Activated B cell treated with CpG ODN at 0.5 μM for 24 hours (primary cell): ENCODE results near the gene STK38L. TPM values are rescaled to one million over a fixed set of nuclear protein-coding genes. Genes with fewer than 3 reads are reported as not detected.

ENCODE experiments used
- ATAC-seq: fragments of 200-7000 bp; cut with Tn5 transposase; one replicate; pipeline ENCODE4 v1.10.0; 2021; ENCODE audit warnings: low read depth, mild to moderate bottlenecking, moderate library complexity
- CTCF ChIA-PET: fragments of 350-600 bp; sonication (Branson Sonifier 250); formaldehyde crosslinking; loops from one replicate; lab custom pipeline; 2021; ENCODE audit warnings: antibody characterized with exemption; lab: Charles Lee
- POLR2A ChIA-PET: fragments of 350-600 bp; sonication (Branson Sonifier 250); formaldehyde crosslinking; loops from one replicate; lab custom pipeline; 2021; ENCODE audit warnings: antibody characterized with exemption; lab: Charles Lee
- DNase-seq: peaks from one replicate; pipeline ENCODE4 v3.0.0; 2022
- H3K27ac Mint-ChIP-seq: one replicate; pipeline ENCODE4 v1.8.0; 2020; ENCODE audit warnings: mixed read lengths
- H3K27me3 Mint-ChIP-seq: one replicate; pipeline ENCODE4 v1.8.0; 2021; ENCODE audit warnings: mixed read lengths
- H3K36me3 Mint-ChIP-seq: one replicate; pipeline ENCODE4 v1.8.0; 2021; ENCODE audit warnings: low read depth, mixed read lengths
- H3K4me1 Mint-ChIP-seq: one replicate; pipeline ENCODE4 v1.8.0; 2021; ENCODE audit warnings: mixed read lengths
- H3K4me3 Mint-ChIP-seq: one replicate; pipeline ENCODE4 v1.8.0; 2020; ENCODE audit warnings: mild to moderate bottlenecking, mixed read lengths
- H3K9me3 Mint-ChIP-seq: one replicate; pipeline ENCODE4 v1.8.0; 2020; ENCODE audit warnings: mixed read lengths
- CTCF ChIP-seq: fragments of 200-600 bp; IDR thresholded peaks from one replicate; pipeline ENCODE4 v1.8.0; 2022; ENCODE audit warnings: antibody characterized with exemption, mild to moderate bottlenecking
- intact Hi-C: fragments of 100-400 bp; cut with micrococcal nuclease; formaldehyde crosslinking; loops from one replicate; pipeline ENCODE4 v1.15.1; 2024
- total RNA-seq: library from RNA; stranded (reverse); gene quantifications from 2 replicates; pipeline ENCODE4 v1.2.3, GENCODE V29; 2022

Gene STK38L
- total RNA-seq, 1 donor from 2014 or later: 26.3 TPM

GRCh38 chr12:27206801-27207502 lies 37.1 kb upstream of the STK38L start:
- ChIA-PET POLR2A (no interaction called here), CTCF (no interaction called here)
- H3K27ac Mint-ChIP-seq: no peak overlapping the region
- peaks cover 12% of the 10 kb centered on the region for H3K9me3 Mint-ChIP-seq
- ATAC-seq (no peak), DNase-seq (no peak)
- no peak overlapping the region for H3K4me3 Mint-ChIP-seq
- H3K36me3 Mint-ChIP-seq: no peaks in the 10 kb centered on the region
- TF ChIP-seq CTCF: no peak
- intact Hi-C loops: no loop called here
- peaks cover 9% of the 10 kb centered on the region for H3K4me1 Mint-ChIP-seq
- no peaks in the 10 kb centered on the region for H3K27me3 Mint-ChIP-seq

- no peaks in the 10 kb centered on the region for H3K36me3 Mint-ChIP-seq
- H3K27ac Mint-ChIP-seq: no peak overlapping the region
- POLR2A ChIA-PET: interaction anchor here (0.6 to 1.0 kb wide), 4 partner anchors 10 to 41 kb away, joined by 3 to 4 read pairs (median 3); no protein-coding TSS in a partner anchor
- no peaks in the 10 kb centered on the region for H3K27me3 Mint-ChIP-seq
- CTCF ChIA-PET: interaction anchor here (0.7 kb wide), 1 partner anchor 22 kb away, joined by 3 read pairs; no protein-coding TSS in a partner anchor
- peaks cover 12% of the 10 kb centered on the region for H3K9me3 Mint-ChIP-seq
- no peak overlapping the region for H3K4me3 Mint-ChIP-seq
- ATAC-seq (peak; percentile 31), DNase-seq (no peak)
- peaks cover 9% of the 10 kb centered on the region for H3K4me1 Mint-ChIP-seq
- TF ChIP-seq CTCF: no peak
- intact Hi-C loops: no loop called here
These were observed 36.3 kb upstream of the STK38L start for GRCh38 chr12:27207615-27208413.

- H3K27ac Mint-ChIP-seq: no peak overlapping the region
- no peak for TF ChIP-seq CTCF
- POLR2A ChIA-PET: interaction anchor here (0.9 to 1.0 kb wide), 3 partner anchors 9 to 36 kb away, joined by 3 to 4 read pairs (median 3); no protein-coding TSS in a partner anchor
- no peaks in the 10 kb centered on the region for H3K36me3 Mint-ChIP-seq
- ATAC-seq: no peak
- no peak overlapping the region for H3K4me3 Mint-ChIP-seq
- intact Hi-C loops: no loop called here
- peaks cover 12% of the 10 kb centered on the region for H3K9me3 Mint-ChIP-seq
- CTCF ChIA-PET: no interaction called here
- H3K4me1 Mint-ChIP-seq: peaks cover 9% of the 10 kb centered on the region
- H3K27me3 Mint-ChIP-seq: no peaks in the 10 kb centered on the region
- no peak for DNase-seq
These were observed 35.7 kb upstream of the STK38L start for GRCh38 chr12:27208414-27208750.

GRCh38 chr12:27209257-27209910 lies 34.7 kb upstream of the STK38L start:
- TF ChIP-seq CTCF: no peak
- no peaks in the 10 kb centered on the region for H3K27me3 Mint-ChIP-seq
- no peak for DNase-seq
- intact Hi-C loops: no loop called here
- peaks cover 12% of the 10 kb centered on the region for H3K9me3 Mint-ChIP-seq
- H3K4me3 Mint-ChIP-seq: no peak overlapping the region
- CTCF ChIA-PET: no interaction called here
- H3K36me3 Mint-ChIP-seq: no peaks in the 10 kb centered on the region
- ATAC-seq: no peak
- peaks cover 9% of the 10 kb centered on the region for H3K4me1 Mint-ChIP-seq
- POLR2A ChIA-PET: no interaction called here
- H3K27ac Mint-ChIP-seq: no peak overlapping the region

GRCh38 chr12:27210187-27210586 lies 33.9 kb upstream of the STK38L start:
- ChIA-PET POLR2A (no interaction called here), CTCF (no interaction called here)
- peaks cover 12% of the 10 kb centered on the region for H3K9me3 Mint-ChIP-seq
- DNase-seq (no peak), ATAC-seq (no peak)
- H3K4me3 Mint-ChIP-seq: no peak overlapping the region
- no peaks in the 10 kb centered on the region for H3K36me3 Mint-ChIP-seq
- intact Hi-C loops: no loop called here
- H3K4me1 Mint-ChIP-seq: peaks cover 9% of the 10 kb centered on the region
- TF ChIP-seq CTCF: no peak
- H3K27me3 Mint-ChIP-seq: no peaks in the 10 kb centered on the region
- no peak overlapping the region for H3K27ac Mint-ChIP-seq
